Subcutaneous adipose tissue (tissue), 4 donors: ENCODE results near the gene IFT57. TPM values are rescaled to one million over a fixed set of nuclear protein-coding genes. Genes with fewer than 3 reads are reported as not detected.

ENCODE experiments used
- CTCF ChIP-seq: fragments of 450-650 bp; IDR thresholded peaks from one replicate; pipeline ENCODE4 v1.5.1; 2016; ENCODE audit warnings: low read depth, mild to moderate bottlenecking, control low read depth, antibody characterized with exemption, moderate library complexity
- total RNA-seq, 4 donors: library from RNA; depleted of rRNA; stranded (reverse); fragments of >200 nt; gene quantifications; one replicate each; pipeline ENCODE4 v1.1.0, GENCODE V29; 2016

The IFT57 gene
- total RNA-seq, 4 donors from 2014 or later = 24.3 to 53.3 (median 34.4) TPM

GRCh38 chr3:108200024-108200423 is 22.2 kb downstream of the IFT57 start:
- no peak for TF ChIP-seq CTCF

- no peak for TF ChIP-seq CTCF
Observed at GRCh38 chr3:108191394-108191793, 30.8 kb downstream of the IFT57 start.

GRCh38 chr3:108190346-108190745 is 31.9 kb downstream of the IFT57 start:
- TF ChIP-seq CTCF = no peak

GRCh38 chr3:108189440-108189839 is 32.8 kb downstream of the IFT57 start:
- TF ChIP-seq CTCF = no peak

- TF ChIP-seq CTCF = no peak
Observed at GRCh38 chr3:108185536-108185935, 36.7 kb downstream of the IFT57 start.

- no peak for TF ChIP-seq CTCF
Observed at GRCh38 chr3:108184824-108185223, 37.4 kb downstream of the IFT57 start.

- TF ChIP-seq CTCF = no peak
Observed at GRCh38 chr3:108183971-108184370, 38.3 kb downstream of the IFT57 start.
